ENCODE measurements around the gene BRWD1. TPM values are rescaled to one million over a fixed set of nuclear protein-coding genes. Genes with fewer than 3 reads are reported as not detected.

Gene BRWD1
- total RNA-seq, 1 experiment from 2014 or later: 53.3 TPM

DNA sequence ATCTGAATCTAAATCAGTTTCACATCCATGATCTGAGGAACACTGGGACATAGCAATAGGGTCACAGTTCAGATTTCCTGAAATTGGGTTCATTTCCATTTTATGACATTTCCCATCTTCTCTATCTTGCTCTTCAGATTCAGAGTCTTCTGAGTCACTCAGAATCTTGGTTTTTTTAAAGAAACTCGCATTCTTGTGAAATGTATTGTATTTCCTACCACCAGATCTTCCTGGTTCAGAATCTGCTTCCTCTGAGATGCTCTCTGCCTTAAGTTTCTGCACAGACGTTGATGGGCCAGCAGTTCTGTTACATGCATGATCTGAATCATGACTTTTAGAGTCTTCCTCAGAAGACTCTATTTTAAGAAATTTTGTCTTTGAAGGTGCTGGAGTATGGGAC, 114.6 kb downstream of the BRWD1 start:
- POLR2A ChIA-PET: no interaction called here
- no peaks in the 10 kb centered on the region for H3K9me3 Mint-ChIP-seq
- H3K27me3 Mint-ChIP-seq (ENCODE audit: low read depth): no peaks in the 10 kb centered on the region
- TF ChIP-seq, protein P1, sequence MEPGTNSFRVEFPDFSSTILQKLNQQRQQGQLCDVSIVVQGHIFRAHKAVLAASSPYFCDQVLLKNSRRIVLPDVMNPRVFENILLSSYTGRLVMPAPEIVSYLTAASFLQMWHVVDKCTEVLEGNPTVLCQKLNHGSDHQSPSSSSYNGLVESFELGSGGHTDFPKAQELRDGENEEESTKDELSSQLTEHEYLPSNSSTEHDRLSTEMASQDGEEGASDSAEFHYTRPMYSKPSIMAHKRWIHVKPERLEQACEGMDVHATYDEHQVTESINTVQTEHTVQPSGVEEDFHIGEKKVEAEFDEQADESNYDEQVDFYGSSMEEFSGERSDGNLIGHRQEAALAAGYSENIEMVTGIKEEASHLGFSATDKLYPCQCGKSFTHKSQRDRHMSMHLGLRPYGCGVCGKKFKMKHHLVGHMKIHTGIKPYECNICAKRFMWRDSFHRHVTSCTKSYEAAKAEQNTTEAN (CRISPR knock-in tag; IDR thresholded peaks at IDR 0.05): no peak
- TF ChIP-seq ZNF396 (CRISPR knock-in tag; IDR thresholded peaks at IDR 0.05; ENCODE audit: borderline replicate concordance) (no peak), RELA (CRISPR knock-in tag; IDR thresholded peaks at IDR 0.05; ENCODE audit: borderline replicate concordance) (no peak), TP53 (CRISPR knock-in tag; IDR thresholded peaks at IDR 0.05) (no peak), ZNF423 (CRISPR knock-in tag; IDR thresholded peaks at IDR 0.05) (no peak), TCF7 (CRISPR knock-in tag; IDR thresholded peaks at IDR 0.05; ENCODE audit: low read depth) (no peak), SMAD4 (CRISPR knock-in tag; IDR thresholded peaks at IDR 0.05) (no peak), IRF2 (CRISPR knock-in tag; IDR thresholded peaks at IDR 0.05; ENCODE audit: borderline replicate concordance, low read depth) (no peak), CREB1 (CRISPR knock-in tag; IDR thresholded peaks at IDR 0.05) (no peak), SOX15 (CRISPR knock-in tag; IDR thresholded peaks at IDR 0.05) (no peak), OVOL2 (CRISPR knock-in tag; IDR thresholded peaks at IDR 0.05; ENCODE audit: borderline replicate concordance) (no peak), ZNF138 (CRISPR knock-in tag; conservative IDR thresholded peaks at IDR 0.05) (no peak)
- TF ChIP-seq, protein P2, sequence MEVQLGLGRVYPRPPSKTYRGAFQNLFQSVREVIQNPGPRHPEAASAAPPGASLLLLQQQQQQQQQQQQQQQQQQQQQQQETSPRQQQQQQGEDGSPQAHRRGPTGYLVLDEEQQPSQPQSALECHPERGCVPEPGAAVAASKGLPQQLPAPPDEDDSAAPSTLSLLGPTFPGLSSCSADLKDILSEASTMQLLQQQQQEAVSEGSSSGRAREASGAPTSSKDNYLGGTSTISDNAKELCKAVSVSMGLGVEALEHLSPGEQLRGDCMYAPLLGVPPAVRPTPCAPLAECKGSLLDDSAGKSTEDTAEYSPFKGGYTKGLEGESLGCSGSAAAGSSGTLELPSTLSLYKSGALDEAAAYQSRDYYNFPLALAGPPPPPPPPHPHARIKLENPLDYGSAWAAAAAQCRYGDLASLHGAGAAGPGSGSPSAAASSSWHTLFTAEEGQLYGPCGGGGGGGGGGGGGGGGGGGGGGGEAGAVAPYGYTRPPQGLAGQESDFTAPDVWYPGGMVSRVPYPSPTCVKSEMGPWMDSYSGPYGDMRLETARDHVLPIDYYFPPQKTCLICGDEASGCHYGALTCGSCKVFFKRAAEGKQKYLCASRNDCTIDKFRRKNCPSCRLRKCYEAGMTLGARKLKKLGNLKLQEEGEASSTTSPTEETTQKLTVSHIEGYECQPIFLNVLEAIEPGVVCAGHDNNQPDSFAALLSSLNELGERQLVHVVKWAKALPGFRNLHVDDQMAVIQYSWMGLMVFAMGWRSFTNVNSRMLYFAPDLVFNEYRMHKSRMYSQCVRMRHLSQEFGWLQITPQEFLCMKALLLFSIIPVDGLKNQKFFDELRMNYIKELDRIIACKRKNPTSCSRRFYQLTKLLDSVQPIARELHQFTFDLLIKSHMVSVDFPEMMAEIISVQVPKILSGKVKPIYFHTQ (CRISPR knock-in tag; IDR thresholded peaks at IDR 0.05): no peak
- TF ChIP-seq, protein P3, sequence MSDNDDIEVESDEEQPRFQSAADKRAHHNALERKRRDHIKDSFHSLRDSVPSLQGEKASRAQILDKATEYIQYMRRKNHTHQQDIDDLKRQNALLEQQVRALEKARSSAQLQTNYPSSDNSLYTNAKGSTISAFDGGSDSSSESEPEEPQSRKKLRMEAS (CRISPR knock-in tag; IDR thresholded peaks at IDR 0.05): no peak
- TF ChIP-seq, protein P4, sequence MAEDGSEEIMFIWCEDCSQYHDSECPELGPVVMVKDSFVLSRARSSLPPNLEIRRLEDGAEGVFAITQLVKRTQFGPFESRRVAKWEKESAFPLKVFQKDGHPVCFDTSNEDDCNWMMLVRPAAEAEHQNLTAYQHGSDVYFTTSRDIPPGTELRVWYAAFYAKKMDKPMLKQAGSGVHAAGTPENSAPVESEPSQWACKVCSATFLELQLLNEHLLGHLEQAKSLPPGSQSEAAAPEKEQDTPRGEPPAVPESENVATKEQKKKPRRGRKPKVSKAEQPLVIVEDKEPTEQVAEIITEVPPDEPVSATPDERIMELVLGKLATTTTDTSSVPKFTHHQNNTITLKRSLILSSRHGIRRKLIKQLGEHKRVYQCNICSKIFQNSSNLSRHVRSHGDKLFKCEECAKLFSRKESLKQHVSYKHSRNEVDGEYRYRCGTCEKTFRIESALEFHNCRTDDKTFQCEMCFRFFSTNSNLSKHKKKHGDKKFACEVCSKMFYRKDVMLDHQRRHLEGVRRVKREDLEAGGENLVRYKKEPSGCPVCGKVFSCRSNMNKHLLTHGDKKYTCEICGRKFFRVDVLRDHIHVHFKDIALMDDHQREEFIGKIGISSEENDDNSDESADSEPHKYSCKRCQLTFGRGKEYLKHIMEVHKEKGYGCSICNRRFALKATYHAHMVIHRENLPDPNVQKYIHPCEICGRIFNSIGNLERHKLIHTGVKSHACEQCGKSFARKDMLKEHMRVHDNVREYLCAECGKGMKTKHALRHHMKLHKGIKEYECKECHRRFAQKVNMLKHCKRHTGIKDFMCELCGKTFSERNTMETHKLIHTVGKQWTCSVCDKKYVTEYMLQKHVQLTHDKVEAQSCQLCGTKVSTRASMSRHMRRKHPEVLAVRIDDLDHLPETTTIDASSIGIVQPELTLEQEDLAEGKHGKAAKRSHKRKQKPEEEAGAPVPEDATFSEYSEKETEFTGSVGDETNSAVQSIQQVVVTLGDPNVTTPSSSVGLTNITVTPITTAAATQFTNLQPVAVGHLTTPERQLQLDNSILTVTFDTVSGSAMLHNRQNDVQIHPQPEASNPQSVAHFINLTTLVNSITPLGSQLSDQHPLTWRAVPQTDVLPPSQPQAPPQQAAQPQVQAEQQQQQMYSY (CRISPR knock-in tag; IDR thresholded peaks at IDR 0.05): no peak
- TF ChIP-seq, protein P5, sequence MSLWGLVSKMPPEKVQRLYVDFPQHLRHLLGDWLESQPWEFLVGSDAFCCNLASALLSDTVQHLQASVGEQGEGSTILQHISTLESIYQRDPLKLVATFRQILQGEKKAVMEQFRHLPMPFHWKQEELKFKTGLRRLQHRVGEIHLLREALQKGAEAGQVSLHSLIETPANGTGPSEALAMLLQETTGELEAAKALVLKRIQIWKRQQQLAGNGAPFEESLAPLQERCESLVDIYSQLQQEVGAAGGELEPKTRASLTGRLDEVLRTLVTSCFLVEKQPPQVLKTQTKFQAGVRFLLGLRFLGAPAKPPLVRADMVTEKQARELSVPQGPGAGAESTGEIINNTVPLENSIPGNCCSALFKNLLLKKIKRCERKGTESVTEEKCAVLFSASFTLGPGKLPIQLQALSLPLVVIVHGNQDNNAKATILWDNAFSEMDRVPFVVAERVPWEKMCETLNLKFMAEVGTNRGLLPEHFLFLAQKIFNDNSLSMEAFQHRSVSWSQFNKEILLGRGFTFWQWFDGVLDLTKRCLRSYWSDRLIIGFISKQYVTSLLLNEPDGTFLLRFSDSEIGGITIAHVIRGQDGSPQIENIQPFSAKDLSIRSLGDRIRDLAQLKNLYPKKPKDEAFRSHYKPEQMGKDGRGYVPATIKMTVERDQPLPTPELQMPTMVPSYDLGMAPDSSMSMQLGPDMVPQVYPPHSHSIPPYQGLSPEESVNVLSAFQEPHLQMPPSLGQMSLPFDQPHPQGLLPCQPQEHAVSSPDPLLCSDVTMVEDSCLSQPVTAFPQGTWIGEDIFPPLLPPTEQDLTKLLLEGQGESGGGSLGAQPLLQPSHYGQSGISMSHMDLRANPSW (CRISPR knock-in tag; conservative IDR thresholded peaks at IDR 0.05; ENCODE audit: low read depth): no peak
- TF ChIP-seq, protein P6, sequence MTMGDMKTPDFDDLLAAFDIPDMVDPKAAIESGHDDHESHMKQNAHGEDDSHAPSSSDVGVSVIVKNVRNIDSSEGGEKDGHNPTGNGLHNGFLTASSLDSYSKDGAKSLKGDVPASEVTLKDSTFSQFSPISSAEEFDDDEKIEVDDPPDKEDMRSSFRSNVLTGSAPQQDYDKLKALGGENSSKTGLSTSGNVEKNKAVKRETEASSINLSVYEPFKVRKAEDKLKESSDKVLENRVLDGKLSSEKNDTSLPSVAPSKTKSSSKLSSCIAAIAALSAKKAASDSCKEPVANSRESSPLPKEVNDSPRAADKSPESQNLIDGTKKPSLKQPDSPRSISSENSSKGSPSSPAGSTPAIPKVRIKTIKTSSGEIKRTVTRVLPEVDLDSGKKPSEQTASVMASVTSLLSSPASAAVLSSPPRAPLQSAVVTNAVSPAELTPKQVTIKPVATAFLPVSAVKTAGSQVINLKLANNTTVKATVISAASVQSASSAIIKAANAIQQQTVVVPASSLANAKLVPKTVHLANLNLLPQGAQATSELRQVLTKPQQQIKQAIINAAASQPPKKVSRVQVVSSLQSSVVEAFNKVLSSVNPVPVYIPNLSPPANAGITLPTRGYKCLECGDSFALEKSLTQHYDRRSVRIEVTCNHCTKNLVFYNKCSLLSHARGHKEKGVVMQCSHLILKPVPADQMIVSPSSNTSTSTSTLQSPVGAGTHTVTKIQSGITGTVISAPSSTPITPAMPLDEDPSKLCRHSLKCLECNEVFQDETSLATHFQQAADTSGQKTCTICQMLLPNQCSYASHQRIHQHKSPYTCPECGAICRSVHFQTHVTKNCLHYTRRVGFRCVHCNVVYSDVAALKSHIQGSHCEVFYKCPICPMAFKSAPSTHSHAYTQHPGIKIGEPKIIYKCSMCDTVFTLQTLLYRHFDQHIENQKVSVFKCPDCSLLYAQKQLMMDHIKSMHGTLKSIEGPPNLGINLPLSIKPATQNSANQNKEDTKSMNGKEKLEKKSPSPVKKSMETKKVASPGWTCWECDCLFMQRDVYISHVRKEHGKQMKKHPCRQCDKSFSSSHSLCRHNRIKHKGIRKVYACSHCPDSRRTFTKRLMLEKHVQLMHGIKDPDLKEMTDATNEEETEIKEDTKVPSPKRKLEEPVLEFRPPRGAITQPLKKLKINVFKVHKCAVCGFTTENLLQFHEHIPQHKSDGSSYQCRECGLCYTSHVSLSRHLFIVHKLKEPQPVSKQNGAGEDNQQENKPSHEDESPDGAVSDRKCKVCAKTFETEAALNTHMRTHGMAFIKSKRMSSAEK (CRISPR knock-in tag; IDR thresholded peaks at IDR 0.05; ENCODE audit: borderline replicate concordance): no peak
- TF ChIP-seq, protein P7, sequence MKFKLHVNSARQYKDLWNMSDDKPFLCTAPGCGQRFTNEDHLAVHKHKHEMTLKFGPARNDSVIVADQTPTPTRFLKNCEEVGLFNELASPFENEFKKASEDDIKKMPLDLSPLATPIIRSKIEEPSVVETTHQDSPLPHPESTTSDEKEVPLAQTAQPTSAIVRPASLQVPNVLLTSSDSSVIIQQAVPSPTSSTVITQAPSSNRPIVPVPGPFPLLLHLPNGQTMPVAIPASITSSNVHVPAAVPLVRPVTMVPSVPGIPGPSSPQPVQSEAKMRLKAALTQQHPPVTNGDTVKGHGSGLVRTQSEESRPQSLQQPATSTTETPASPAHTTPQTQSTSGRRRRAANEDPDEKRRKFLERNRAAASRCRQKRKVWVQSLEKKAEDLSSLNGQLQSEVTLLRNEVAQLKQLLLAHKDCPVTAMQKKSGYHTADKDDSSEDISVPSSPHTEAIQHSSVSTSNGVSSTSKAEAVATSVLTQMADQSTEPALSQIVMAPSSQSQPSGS (CRISPR knock-in tag; IDR thresholded peaks at IDR 0.05; ENCODE audit: borderline replicate concordance, low read depth): no peak
- no peak for DNase-seq (ENCODE audit: low spot score)
- CTCF ChIA-PET: no interaction called here
- H3K4me1 Mint-ChIP-seq: no peaks in the 10 kb centered on the region
- peaks cover 62% of the 10 kb centered on the region for H3K36me3 Mint-ChIP-seq
- H3K4me3 Mint-ChIP-seq: no peak overlapping the region
- no peak for ATAC-seq
- no peak overlapping the region for H3K27ac Mint-ChIP-seq

Data from WTC11 (cell line).